Brain microvascular endothelial cell (primary cell): Measurements from ENCODE around the gene TTC19.

Source experiments
- DNase-seq: peaks from one replicate; pipeline ENCODE4 v3.0.0-alpha.2; 2020
- H3K27ac ChIP-seq: fragments of 250-450 bp; sonication (Bioruptor Pico); 2 replicates; pipeline ENCODE4 v1.5.1; 2020; ENCODE audit warnings: mild to moderate bottlenecking, moderate library complexity
- H3K27me3 ChIP-seq: fragments of 250-450 bp; sonication (Bioruptor Pico); replicated peaks from 2 replicates; pipeline ENCODE4 v1.5.1; 2020; ENCODE audit warnings: mild to moderate bottlenecking
- H3K36me3 ChIP-seq: fragments of 250-450 bp; sonication (Bioruptor Pico); replicated peaks from 2 replicates; pipeline ENCODE4 v1.5.1; 2020; ENCODE audit warnings: mild to moderate bottlenecking
- H3K4me3 ChIP-seq: 2 replicates; pipeline ENCODE4 v1.5.1; 2011; ENCODE audit warnings: low read depth, mild to moderate bottlenecking, control low read depth, low read length, moderate library complexity
- in situ Hi-C: cut with HindIII; loops from 2 replicates; pipeline ENCODE4 v1.10.0; 2017; ENCODE audit warnings: low sequenced_read_pairs, low pct_ligation_motif_present
- TF ChIP-seq, protein P1 (sequence below): IDR thresholded peaks from 2 replicates; pipeline ENCODE4 v1.5.1; 2011; ENCODE audit warnings: low read depth, mild to moderate bottlenecking, moderate library complexity, low read length, control low read depth, inconsistent platforms; ENCODE audit errors: missing control alignments

TTC19 gene

GRCh38 chr17:15965528-15965927 is 34.1 kb upstream of the TTC19 start:
- H3K27me3 ChIP-seq, result no peaks in the 10 kb centered on the region
- no peaks in the 10 kb centered on the region for H3K36me3 ChIP-seq
- H3K27ac ChIP-seq, result peak overlapping the region; percentile 62
- DNase-seq, result no peak
- TF ChIP-seq, protein P1, sequence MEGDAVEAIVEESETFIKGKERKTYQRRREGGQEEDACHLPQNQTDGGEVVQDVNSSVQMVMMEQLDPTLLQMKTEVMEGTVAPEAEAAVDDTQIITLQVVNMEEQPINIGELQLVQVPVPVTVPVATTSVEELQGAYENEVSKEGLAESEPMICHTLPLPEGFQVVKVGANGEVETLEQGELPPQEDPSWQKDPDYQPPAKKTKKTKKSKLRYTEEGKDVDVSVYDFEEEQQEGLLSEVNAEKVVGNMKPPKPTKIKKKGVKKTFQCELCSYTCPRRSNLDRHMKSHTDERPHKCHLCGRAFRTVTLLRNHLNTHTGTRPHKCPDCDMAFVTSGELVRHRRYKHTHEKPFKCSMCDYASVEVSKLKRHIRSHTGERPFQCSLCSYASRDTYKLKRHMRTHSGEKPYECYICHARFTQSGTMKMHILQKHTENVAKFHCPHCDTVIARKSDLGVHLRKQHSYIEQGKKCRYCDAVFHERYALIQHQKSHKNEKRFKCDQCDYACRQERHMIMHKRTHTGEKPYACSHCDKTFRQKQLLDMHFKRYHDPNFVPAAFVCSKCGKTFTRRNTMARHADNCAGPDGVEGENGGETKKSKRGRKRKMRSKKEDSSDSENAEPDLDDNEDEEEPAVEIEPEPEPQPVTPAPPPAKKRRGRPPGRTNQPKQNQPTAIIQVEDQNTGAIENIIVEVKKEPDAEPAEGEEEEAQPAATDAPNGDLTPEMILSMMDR, result no peak
- in situ Hi-C loops, result no loop called here
- H3K4me3 ChIP-seq, result no peak overlapping the region

- TF ChIP-seq, protein P1, result no peak
- in situ Hi-C loops, result no loop called here
- DNase-seq, result no peak
- Histone ChIP-seq H3K27me3 (no peaks in the 10 kb centered on the region), H3K4me3 (no peak overlapping the region), H3K27ac (peak overlapping the region; percentile 62), H3K36me3 (no peaks in the 10 kb centered on the region)
These were observed 33.3 kb upstream of the TTC19 start for GRCh38 chr17:15966183-15966878.

DNA sequence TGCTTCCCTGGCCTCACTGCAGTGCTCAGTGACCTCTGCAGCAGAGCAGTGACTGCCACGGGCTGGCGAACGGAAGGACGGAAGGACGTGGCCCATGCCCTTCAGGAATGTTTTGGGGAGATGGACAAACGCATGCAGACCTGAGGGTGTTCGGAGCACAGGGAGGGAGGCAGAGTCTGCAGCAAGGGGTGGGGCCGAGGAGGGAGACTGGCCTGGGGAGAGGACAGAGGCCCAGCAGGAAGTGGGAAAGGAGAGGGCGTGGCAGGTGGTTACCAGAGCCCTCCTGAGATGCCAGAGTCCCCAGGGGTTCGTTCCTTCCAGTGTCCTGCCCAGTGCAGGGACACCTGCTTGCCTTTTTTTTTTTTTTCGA is 32.8 kb upstream of the TTC19 start:
- in situ Hi-C loops, result no loop called here
- peak overlapping the region; percentile 62 for H3K27ac ChIP-seq
- H3K36me3 ChIP-seq, result no peaks in the 10 kb centered on the region
- TF ChIP-seq, protein P1, result no peak
- no peak for DNase-seq
- H3K27me3 ChIP-seq, result no peaks in the 10 kb centered on the region
- no peak overlapping the region for H3K4me3 ChIP-seq

GRCh38 chr17:15967706-15968399 is 31.8 kb upstream of the TTC19 start:
- TF ChIP-seq, protein P1, result no peak
- H3K27me3 ChIP-seq, result no peaks in the 10 kb centered on the region
- H3K4me3 ChIP-seq, result no peak overlapping the region
- no peak for DNase-seq
- H3K36me3 ChIP-seq, result no peaks in the 10 kb centered on the region
- in situ Hi-C loops, result no loop called here
- peak overlapping the region; percentile 62 for H3K27ac ChIP-seq

- in situ Hi-C loops, result no loop called here
- TF ChIP-seq, protein P1, result no peak
- Histone ChIP-seq H3K36me3 (no peaks in the 10 kb centered on the region), H3K27me3 (no peaks in the 10 kb centered on the region), H3K27ac (no peak overlapping the region), H3K4me3 (no peak overlapping the region)
- no peak for DNase-seq
These were observed 30.2 kb upstream of the TTC19 start for GRCh38 chr17:15969463-15969862.
